Measurements from ENCODE around the gene TRMT2A.

TRMT2A gene

DNA sequence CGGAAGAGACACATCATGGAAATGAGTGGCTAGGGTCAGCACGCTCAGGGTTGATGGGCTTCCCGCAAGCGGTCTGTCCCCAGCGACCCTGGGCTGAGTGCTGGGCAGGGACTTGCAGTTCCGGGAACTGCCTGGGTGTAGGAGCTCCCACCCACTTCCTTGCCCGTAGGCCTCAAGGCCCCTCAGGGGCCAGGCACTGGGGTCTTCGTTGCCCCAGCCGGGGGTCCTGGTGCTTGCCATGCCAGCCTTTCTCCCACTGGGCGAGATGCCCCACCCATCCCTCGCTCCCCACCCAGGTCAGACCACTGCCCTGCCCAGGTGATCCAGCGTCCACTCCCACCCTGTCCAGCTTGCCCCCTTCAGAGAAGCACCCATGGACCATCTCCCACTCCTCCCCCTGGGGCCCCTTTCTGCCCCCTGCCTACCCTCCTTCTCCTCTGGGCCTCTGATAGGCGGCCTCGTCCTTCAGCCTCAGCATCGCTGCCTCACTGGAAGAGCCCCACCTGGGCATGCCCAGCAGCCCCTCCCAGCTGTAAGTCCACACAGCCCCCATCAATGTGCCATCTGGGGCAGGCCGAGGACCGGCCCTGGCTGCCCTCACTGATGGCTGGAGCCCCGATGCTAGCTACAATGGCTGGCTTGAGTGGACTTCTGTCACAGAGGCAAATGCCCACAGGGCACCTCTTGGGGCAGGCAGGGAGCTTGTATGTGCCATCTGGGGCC lies 54.8 kb downstream of the TRMT2A start:
- no peaks in the 10 kb centered on the region for H3K36me3 ChIP-seq (ENCODE audit: control insufficient read depth, insufficient read depth, low read length)
- no peak overlapping the region for H3K4me3 ChIP-seq (ENCODE audit: low read depth, low read length)
- H3K4me2 ChIP-seq (ENCODE audit: low read length): no peak overlapping the region
- H3K4me1 ChIP-seq: no peaks in the 10 kb centered on the region
- TF ChIP-seq, protein P1, sequence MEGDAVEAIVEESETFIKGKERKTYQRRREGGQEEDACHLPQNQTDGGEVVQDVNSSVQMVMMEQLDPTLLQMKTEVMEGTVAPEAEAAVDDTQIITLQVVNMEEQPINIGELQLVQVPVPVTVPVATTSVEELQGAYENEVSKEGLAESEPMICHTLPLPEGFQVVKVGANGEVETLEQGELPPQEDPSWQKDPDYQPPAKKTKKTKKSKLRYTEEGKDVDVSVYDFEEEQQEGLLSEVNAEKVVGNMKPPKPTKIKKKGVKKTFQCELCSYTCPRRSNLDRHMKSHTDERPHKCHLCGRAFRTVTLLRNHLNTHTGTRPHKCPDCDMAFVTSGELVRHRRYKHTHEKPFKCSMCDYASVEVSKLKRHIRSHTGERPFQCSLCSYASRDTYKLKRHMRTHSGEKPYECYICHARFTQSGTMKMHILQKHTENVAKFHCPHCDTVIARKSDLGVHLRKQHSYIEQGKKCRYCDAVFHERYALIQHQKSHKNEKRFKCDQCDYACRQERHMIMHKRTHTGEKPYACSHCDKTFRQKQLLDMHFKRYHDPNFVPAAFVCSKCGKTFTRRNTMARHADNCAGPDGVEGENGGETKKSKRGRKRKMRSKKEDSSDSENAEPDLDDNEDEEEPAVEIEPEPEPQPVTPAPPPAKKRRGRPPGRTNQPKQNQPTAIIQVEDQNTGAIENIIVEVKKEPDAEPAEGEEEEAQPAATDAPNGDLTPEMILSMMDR (IDR thresholded peaks at IDR 0.05): no peak
- H3K27me3 ChIP-seq (ENCODE audit: control insufficient read depth, insufficient read depth, low read length): no peaks in the 10 kb centered on the region
- H3K9me3 ChIP-seq (ENCODE audit: control insufficient read depth, low read length): no peaks in the 10 kb centered on the region
- H3K79me2 ChIP-seq: no peaks in the 10 kb centered on the region
- H3K27ac ChIP-seq: no peak overlapping the region
- H3K9ac ChIP-seq: no peak overlapping the region
- H2AFZ ChIP-seq: no peak overlapping the region

All from parathyroid adenoma (tissue), 2 donors.